NT2/D1 (cell line): Measurements from ENCODE around the gene LARP4.

ENCODE experiments used
- SUZ12 ChIP-seq: IDR thresholded peaks from 2 replicates; pipeline ENCODE4 v1.6.1; 2011; ENCODE audit not compliant: insufficient read length, insufficient read depth; ENCODE audit errors: extremely low read depth
- YY1 ChIP-seq: IDR thresholded peaks from 2 replicates; pipeline ENCODE4 v1.6.1; 2011; ENCODE audit not compliant: insufficient read length, insufficient read depth
- ZNF274 ChIP-seq: IDR thresholded peaks from 2 replicates; pipeline ENCODE4 v1.6.1; 2011; ENCODE audit warnings: mild to moderate bottlenecking, low read depth, low read length

- TF ChIP-seq ZNF274 (no peak), YY1 (no peak), SUZ12 (no peak)
Measured at GRCh38 chr12:50387972-50388478, 12.7 kb upstream of the LARP4 start.
